GM12872 (cell line): ENCODE data around the gene ZNF280D.

Source experiments
- CTCF ChIP-seq: IDR thresholded peaks from 3 replicates; pipeline ENCODE4 v1.5.1; 2011; ENCODE audit warnings: low read depth, mild to moderate bottlenecking, low read length, moderate library complexity; ENCODE audit not compliant: insufficient read depth

The ZNF280D gene

DNA sequence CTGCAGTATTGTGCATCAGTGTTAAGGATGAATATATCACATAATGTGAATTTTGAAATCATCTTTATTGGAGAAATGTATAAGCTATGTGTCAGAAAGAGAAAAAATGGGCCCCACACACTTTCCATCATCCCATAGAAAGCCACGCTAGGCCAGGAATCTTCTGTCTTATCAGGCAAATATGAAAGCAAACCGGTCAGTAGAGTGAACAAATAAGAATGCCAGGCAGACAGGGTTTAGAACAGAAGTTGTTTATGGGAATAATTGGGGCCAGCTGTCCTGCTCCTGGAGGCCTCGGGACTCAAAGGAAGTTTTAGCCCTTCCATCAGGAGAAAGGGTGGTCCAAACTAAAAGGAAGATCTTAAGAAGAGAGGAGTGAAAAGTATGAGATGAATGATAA is 39.5 kb downstream of the ZNF280D start:
- no peak for TF ChIP-seq CTCF

DNA sequence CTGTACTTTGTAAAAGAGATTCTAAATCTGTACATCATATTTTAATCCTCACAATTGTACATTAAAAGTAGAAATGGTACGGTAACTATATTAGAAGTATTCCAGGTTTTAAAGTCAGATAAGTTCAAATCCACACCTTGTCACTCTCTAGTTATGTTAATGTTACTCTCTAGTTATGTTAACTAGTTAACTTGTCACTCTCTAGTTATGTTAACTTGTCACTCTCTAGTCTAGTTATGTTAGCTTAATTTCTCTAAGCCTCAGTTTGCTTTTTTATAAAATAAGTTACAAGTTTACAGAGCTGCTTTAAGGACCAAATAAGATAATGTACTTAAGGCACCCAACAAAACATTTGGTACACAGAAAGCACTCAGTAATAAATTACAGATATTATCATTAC is 42.6 kb downstream of the ZNF280D start:
- no peak for TF ChIP-seq CTCF

- TF ChIP-seq CTCF = no peak
These were observed 49.4 kb downstream of the ZNF280D start for GRCh38 chr15:56683908-56684307.

DNA sequence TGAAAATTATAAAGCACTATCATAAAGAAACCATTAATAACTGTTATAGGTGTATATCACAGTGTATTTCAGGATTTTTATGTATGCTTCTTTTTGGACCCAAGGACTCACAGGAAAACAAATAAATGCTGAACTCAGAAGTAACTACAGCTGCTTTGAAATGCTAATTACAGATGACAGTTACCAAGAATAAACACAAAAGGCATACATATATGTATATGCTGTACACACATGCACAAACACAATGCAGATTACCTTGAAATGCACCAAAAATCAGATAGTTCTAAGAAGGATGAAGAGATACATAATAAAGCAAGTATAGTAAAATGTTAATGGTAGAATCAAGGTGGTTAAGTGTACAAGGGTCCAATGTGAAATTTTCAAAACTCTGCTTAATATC is 52.2 kb downstream of the ZNF280D start:
- no peak for TF ChIP-seq CTCF

- no peak for TF ChIP-seq CTCF
These were observed 54.1 kb downstream of the ZNF280D start for GRCh38 chr15:56679225-56679624.

- TF ChIP-seq CTCF = no peak
These were observed 54.7 kb downstream of the ZNF280D start for GRCh38 chr15:56678571-56678970.

DNA sequence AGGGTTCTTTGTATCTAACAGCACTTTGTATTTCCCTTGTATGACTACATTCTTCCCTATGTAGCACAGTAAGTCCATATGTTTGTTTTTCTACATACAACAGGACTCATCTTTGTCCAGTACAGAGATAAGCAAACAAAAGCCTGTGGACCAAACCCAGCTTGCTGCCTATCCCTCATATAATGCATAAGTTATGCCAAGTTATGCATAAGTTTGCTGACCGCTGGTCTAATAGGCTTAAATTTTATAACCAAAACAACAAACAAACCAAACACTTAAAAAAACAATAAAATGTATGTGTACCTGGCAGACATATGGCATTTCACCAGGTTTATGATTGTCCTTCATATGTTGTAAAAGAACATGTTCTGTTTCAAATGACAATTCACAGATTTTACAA is 56.0 kb downstream of the ZNF280D start:
- TF ChIP-seq CTCF = no peak

DNA sequence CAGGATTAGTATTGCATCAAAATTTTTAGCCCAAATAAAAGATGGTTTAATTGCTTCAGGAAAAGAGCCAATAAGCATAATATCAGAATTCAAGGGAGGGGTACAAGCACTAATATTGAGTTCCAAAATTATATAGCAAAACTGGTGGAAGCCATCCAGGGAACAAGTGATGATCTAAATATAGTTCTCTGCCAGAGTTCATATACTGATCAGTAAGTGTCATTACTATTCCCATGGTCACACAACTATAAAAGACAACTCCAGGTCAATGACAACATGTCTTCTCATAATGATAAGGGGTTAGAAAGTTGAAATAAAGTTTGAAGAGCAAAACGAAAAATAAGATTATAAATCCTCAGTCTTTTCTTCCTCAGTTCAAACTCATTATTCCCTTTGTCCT is 57.4 kb downstream of the ZNF280D start:
- TF ChIP-seq CTCF = no peak
